ENCODE results near the gene ST6GAL1.

DNA sequence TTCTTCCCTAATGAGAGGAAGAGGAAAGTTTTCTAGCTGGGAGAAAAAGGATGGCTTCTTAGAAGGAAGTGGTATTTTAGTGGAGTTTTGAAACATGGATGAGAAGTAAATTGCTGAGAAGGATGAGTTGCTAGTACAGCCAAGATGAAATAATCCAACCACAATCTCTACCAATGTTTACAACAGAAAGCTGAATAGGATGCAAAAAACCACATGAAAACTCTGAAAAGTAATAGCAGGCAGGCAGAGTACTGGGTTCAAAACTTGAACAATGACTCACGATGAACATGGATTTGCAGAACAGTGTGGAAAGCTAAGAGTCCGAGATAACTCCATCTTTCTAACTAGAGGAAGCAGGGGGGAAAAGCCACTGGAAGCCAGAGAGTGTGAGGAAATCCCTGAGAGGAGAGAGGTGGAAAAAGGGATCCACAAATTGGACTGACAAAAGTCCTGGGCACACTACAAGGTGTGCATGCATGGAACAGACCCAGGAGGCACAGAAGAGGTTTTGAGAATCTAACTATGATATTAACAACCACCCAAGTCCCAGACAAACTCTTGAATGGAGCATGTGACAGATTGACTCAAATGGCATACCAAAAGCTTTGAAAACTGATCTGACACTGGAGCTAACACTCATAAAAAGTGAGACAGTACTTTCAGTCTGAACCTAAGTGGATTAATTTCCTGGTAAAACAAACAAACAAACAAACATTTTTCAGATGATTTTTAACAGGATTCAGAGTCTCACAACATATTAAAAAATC lies 76.7 kb downstream of the ST6GAL1 start:
- TF ChIP-seq, protein P1, sequence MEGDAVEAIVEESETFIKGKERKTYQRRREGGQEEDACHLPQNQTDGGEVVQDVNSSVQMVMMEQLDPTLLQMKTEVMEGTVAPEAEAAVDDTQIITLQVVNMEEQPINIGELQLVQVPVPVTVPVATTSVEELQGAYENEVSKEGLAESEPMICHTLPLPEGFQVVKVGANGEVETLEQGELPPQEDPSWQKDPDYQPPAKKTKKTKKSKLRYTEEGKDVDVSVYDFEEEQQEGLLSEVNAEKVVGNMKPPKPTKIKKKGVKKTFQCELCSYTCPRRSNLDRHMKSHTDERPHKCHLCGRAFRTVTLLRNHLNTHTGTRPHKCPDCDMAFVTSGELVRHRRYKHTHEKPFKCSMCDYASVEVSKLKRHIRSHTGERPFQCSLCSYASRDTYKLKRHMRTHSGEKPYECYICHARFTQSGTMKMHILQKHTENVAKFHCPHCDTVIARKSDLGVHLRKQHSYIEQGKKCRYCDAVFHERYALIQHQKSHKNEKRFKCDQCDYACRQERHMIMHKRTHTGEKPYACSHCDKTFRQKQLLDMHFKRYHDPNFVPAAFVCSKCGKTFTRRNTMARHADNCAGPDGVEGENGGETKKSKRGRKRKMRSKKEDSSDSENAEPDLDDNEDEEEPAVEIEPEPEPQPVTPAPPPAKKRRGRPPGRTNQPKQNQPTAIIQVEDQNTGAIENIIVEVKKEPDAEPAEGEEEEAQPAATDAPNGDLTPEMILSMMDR (IDR thresholded peaks at IDR 0.05) = no peak
- TF ChIP-seq POLR2A (IDR thresholded peaks at IDR 0.05) (no peak), EP300 (IDR thresholded peaks at IDR 0.05) (no peak), POLR2AphosphoS5 (IDR thresholded peaks at IDR 0.05) (no peak)

All from gastroesophageal sphincter (tissue), 3 donors.